A549 (cell line): ENCODE measurements around the gene PSMB1. TPM values are rescaled to one million over a fixed set of nuclear protein-coding genes. Genes with fewer than 3 reads are reported as not detected.
A peak's percentile ranks its signal among the peaks of the same experiment; 100 is the strongest.

ENCODE experiments used
- ATAC-seq, 2 experiments: fragments of 200-7000 bp in 1 of 2; fragments of >200 bp in 1 of 2; cut with Nextera tagmentation in 1 of 2; cut with Tn5 transposase in 1 of 2; 3 replicates each; pipeline versions ENCODE4 v1.8.0 to v1.9.1; 2018 to 2020; ENCODE audit warnings: mild to moderate bottlenecking in 1 of 2, moderate library complexity in 1 of 2
- CTCF ChIA-PET: fragments of 300-600 bp; sonication (Branson Sonifier 250); formaldehyde crosslinking; extraction: SDS; loops from one replicate; lab custom pipeline; 2021; ENCODE audit warnings: antibody characterized with exemption, inconsistent platforms; lab: Yijun Ruan, JAX
- POLR2A ChIA-PET: fragments of 350-600 bp; formaldehyde crosslinking; extraction: SDS; loops from one replicate; lab custom pipeline; 2021; ENCODE audit warnings: antibody characterized with exemption, inconsistent platforms; lab: Yijun Ruan, JAX
- DNase-seq, 2 experiments: peaks; one replicate each; pipeline versions ENCODE4 v3.0.0 to v3.0.0-alpha.2; 2011 to 2016; ENCODE audit warnings: low read depth in 1 of 2, low spot score in 1 of 2
- FAIRE-seq: peaks from 2 replicates; lab custom pipeline; 2011; peaks lifted over from hg19 to GRCh38; lab: Jason Lieb, UNC
- H3K27ac ChIP-seq, 2 experiments: fragments of >200 bp; sonication (Bioruptor Twin); formaldehyde crosslinking; 3 replicates each; pipeline ENCODE4 v1.5.1; 2016 to 2017
- H3K4me1 ChIP-seq: fragments of >200 bp; sonication (Bioruptor Twin); formaldehyde crosslinking; 3 replicates; pipeline ENCODE4 v1.6.1; 2016
- H3K4me2 ChIP-seq: fragments of >200 bp; sonication (Bioruptor Twin); formaldehyde crosslinking; 3 replicates; pipeline ENCODE4 v1.6.1; 2016
- H3K4me3 ChIP-seq: fragments of >200 bp; sonication (Bioruptor Twin); formaldehyde crosslinking; 3 replicates; pipeline ENCODE4 v1.5.1; 2016
- H3K9me3 ChIP-seq: fragments of >200 bp; sonication (Bioruptor Twin); formaldehyde crosslinking; 3 replicates; pipeline ENCODE4 v1.6.1; 2016
- EHMT2 ChIP-seq: fragments of 200-600 bp; sonication (generic); IDR thresholded peaks from 2 replicates; pipeline ENCODE4 v1.6.1; 2016; ENCODE audit warnings: antibody characterized with exemption, low read depth, mild to moderate bottlenecking, moderate library complexity
- ESRRA ChIP-seq: fragments of 150-350 bp; IDR thresholded peaks from 2 replicates; pipeline ENCODE4 v1.6.1; 2014; ENCODE audit warnings: mild to moderate bottlenecking, low read length, borderline replicate concordance
- FOSB ChIP-seq: fragments of 250-450 bp; sonication (Bioruptor Pico); IDR thresholded peaks from 2 replicates; pipeline ENCODE4 v1.5.0; 2020; ENCODE audit warnings: mild to moderate bottlenecking, moderate library complexity
- FOXS1 ChIP-seq: fragments of 250-450 bp; sonication (Bioruptor Pico); IDR thresholded peaks from 2 replicates; pipeline ENCODE4 v1.5.0; 2020; ENCODE audit warnings: mild to moderate bottlenecking, moderate library complexity
- HDAC2 ChIP-seq: fragments of 200-600 bp; sonication (generic); IDR thresholded peaks from 2 replicates; pipeline ENCODE4 v1.6.1; 2016
- HEYL ChIP-seq: fragments of 250-450 bp; sonication (Bioruptor Pico); IDR thresholded peaks from 2 replicates; pipeline ENCODE4 v1.8.0; 2021; ENCODE audit warnings: mild to moderate bottlenecking, moderate library complexity
- JUN ChIP-seq, 2 experiments: fragments of >200 bp; sonication (Bioruptor Twin); formaldehyde crosslinking; IDR thresholded peaks; 2 replicates in 1 of 2; 3 replicates in 1 of 2; pipeline ENCODE4 v1.6.1; 2016 to 2017
- KDM5A ChIP-seq: fragments of 200-600 bp; sonication (generic); IDR thresholded peaks from 2 replicates; pipeline ENCODE4 v1.6.1; 2016; ENCODE audit warnings: antibody characterized with exemption, mild to moderate bottlenecking
- MAFK ChIP-seq: fragments of 450-650 bp; IDR thresholded peaks from 2 replicates; pipeline ENCODE4 v1.6.1; 2014; ENCODE audit not compliant: partially characterized antibody
- MAZ ChIP-seq: fragments of 150-350 bp; IDR thresholded peaks from 2 replicates; pipeline ENCODE4 v1.6.1; 2014; ENCODE audit warnings: antibody characterized with exemption, low read depth, low read length, borderline replicate concordance
- NR3C1 ChIP-seq: fragments of >200 bp; sonication (Bioruptor Twin); formaldehyde crosslinking; IDR thresholded peaks from 3 replicates; pipeline ENCODE4 v1.6.1; 2017
- PHF8 ChIP-seq: fragments of 200-600 bp; sonication (generic); IDR thresholded peaks from 2 replicates; pipeline ENCODE4 v1.6.1; 2016; ENCODE audit warnings: low read depth, mild to moderate bottlenecking, antibody characterized with exemption, moderate library complexity, borderline replicate concordance
- POLR2A ChIP-seq: IDR thresholded peaks from 2 replicates; pipeline ENCODE4 v1.6.1; 2012; ENCODE audit warnings: mild to moderate bottlenecking, low read length
- POLR2AphosphoS2 ChIP-seq: conservative IDR thresholded peaks from 2 replicates; pipeline ENCODE4 v1.6.1; 2012; ENCODE audit warnings: low read length, improper control_type of control experiment, inconsistent platforms
- RFX5 ChIP-seq: fragments of 450-650 bp; IDR thresholded peaks from 2 replicates; pipeline ENCODE4 v1.7.1; 2014; ENCODE audit warnings: antibody characterized with exemption, mild to moderate bottlenecking, moderate library complexity
- SMC3 ChIP-seq: fragments of >200 bp; sonication (Bioruptor Twin); formaldehyde crosslinking; IDR thresholded peaks from 3 replicates; pipeline ENCODE4 v1.6.1; 2018; ENCODE audit warnings: inconsistent platforms
- TP53 ChIP-seq: fragments of 250-450 bp; sonication (Bioruptor Pico); IDR thresholded peaks from 2 replicates; pipeline ENCODE4 v1.5.0; 2021; ENCODE audit warnings: mild to moderate bottlenecking, moderate library complexity
- ZFP36 ChIP-seq: fragments of 450-650 bp; IDR thresholded peaks from 2 replicates; pipeline ENCODE4 v1.6.1; 2014; ENCODE audit warnings: borderline replicate concordance; ENCODE audit not compliant: partially characterized antibody
- WGBS: methylation state at CpG from one replicate; pipeline ENCODE4 v1.1.6; 2017; ENCODE audit errors: missing lambda C conversion rate; 5-methylcytosine and 5-hydroxymethylcytosine counted together
- polyA plus RNA-seq, 4 experiments: library from polyadenylated mRNA; depleted of rRNA in 3 of 4; stranded (reverse); fragments of >200 nt; fragmentation: RNase III in 1 of 4; extraction: RNeasy Plus Mini Kit Qiagen cat#74134 plus additional on column Dnase treatment in 1 of 4; gene quantifications; 2 replicates in 3 of 4; 3 replicates in 1 of 4; pipeline ENCODE4 v1.2.3, GENCODE V29; 2011 to 2017
- TF ChIP-seq, protein P1 (sequence below): fragments of 200-600 bp; sonication (generic); IDR thresholded peaks from 2 replicates; pipeline ENCODE4 v1.6.1; 2016; ENCODE audit warnings: antibody characterized with exemption, mild to moderate bottlenecking, moderate library complexity
- TF ChIP-seq, protein P2 (sequence below): IDR thresholded peaks from 2 replicates; pipeline ENCODE4 v1.6.1; 2012; ENCODE audit warnings: low read depth, borderline replicate concordance
- TF ChIP-seq, protein P3 (sequence below): IDR thresholded peaks from 2 replicates; pipeline ENCODE4 v1.6.1; 2012
- TF ChIP-seq, protein P4 (sequence below): fragments of >200 bp; sonication (Bioruptor Twin); formaldehyde crosslinking; IDR thresholded peaks from 3 replicates; pipeline ENCODE4 v1.6.1; 2016

The PSMB1 gene
- polyA plus RNA-seq, 2 of the 4 experiments (the other 2 are of a cell fraction), result 267 to 306 TPM

DNA sequence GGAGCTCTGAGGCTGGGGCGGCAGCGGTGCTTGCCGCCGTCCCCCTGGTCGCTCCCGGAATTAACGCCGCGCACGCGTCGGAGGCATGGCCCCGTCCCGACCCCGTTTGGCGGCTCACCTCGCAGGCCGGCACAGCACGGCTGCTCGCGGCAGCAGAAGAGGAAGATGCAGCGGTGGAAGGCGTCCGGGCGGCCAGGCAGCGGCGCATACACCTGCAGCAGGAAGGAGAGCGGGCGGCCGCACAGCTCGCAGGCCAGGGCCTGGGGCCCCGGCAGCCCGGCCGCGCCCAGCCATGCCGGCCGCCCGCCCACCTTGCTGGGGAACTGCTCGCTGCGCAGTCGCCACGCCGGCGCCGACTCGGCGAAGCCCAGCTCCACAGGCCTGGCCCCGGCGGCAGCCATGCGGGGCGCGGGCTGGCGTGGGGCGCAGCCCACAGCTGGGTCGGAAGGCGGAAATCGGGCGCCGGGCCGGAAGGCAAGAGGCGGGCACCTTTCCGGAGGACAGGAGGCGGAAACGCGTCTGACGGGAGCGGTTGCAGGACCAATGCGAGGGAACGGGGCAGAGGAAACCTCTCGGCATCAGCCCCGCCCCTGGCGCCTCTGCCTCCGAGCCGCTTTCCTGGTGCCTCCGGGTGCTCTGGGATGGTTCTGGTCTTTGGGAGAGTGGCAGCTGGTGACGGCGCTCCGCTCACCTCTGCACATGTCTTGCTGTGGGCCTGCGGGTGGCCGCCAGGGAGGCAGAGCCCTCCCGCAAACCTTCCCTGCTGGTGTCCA is 31.3 kb upstream of the PSMB1 start, which contains the start of gene PDCD2:
Gene PDCD2, minus strand, starts transcription at position 457 of the 773 bp plus-strand sequence. Its CDS starts 56 bp downstream, at position 401.
- CTCF ChIA-PET, result interaction anchor here (1.4 kb wide), 1 partner anchor 9 kb away, joined by 5 read pairs; no protein-coding TSS in a partner anchor
- TF ChIP-seq, protein P1, sequence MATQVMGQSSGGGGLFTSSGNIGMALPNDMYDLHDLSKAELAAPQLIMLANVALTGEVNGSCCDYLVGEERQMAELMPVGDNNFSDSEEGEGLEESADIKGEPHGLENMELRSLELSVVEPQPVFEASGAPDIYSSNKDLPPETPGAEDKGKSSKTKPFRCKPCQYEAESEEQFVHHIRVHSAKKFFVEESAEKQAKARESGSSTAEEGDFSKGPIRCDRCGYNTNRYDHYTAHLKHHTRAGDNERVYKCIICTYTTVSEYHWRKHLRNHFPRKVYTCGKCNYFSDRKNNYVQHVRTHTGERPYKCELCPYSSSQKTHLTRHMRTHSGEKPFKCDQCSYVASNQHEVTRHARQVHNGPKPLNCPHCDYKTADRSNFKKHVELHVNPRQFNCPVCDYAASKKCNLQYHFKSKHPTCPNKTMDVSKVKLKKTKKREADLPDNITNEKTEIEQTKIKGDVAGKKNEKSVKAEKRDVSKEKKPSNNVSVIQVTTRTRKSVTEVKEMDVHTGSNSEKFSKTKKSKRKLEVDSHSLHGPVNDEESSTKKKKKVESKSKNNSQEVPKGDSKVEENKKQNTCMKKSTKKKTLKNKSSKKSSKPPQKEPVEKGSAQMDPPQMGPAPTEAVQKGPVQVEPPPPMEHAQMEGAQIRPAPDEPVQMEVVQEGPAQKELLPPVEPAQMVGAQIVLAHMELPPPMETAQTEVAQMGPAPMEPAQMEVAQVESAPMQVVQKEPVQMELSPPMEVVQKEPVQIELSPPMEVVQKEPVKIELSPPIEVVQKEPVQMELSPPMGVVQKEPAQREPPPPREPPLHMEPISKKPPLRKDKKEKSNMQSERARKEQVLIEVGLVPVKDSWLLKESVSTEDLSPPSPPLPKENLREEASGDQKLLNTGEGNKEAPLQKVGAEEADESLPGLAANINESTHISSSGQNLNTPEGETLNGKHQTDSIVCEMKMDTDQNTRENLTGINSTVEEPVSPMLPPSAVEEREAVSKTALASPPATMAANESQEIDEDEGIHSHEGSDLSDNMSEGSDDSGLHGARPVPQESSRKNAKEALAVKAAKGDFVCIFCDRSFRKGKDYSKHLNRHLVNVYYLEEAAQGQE, result no peak
- TF ChIP-seq NR3C1, result no peak
- peak; percentile 51 to 85; a peak in 3 of 5 replicates for TF ChIP-seq JUN (IDR thresholded peaks at IDR 0.05)
- no peak for TF ChIP-seq MAFK
- no peak for TF ChIP-seq ESRRA
- no peak for TF ChIP-seq POLR2AphosphoS2
- peak; percentile 76 for TF ChIP-seq POLR2A
- no peak for TF ChIP-seq EHMT2
- TF ChIP-seq TP53 (CRISPR knock-in tag), result no peak
- TF ChIP-seq KDM5A, result 0 out of 2 replicates have a peak, but pooled peaks have one; percentile 40
- TF ChIP-seq, protein P2, sequence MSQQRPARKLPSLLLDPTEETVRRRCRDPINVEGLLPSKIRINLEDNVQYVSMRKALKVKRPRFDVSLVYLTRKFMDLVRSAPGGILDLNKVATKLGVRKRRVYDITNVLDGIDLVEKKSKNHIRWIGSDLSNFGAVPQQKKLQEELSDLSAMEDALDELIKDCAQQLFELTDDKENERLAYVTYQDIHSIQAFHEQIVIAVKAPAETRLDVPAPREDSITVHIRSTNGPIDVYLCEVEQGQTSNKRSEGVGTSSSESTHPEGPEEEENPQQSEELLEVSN, result no peak
- no peak for TF ChIP-seq ZFP36
- no peak for TF ChIP-seq FOSB (CRISPR knock-in tag)
- no peak for TF ChIP-seq RFX5
- no peak for TF ChIP-seq SMC3
- no peak for TF ChIP-seq FOXS1 (CRISPR knock-in tag)
- no peak for TF ChIP-seq MAZ
- no peak for TF ChIP-seq HEYL (CRISPR knock-in tag)
- TF ChIP-seq, protein P3, sequence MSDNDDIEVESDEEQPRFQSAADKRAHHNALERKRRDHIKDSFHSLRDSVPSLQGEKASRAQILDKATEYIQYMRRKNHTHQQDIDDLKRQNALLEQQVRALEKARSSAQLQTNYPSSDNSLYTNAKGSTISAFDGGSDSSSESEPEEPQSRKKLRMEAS, result 0 out of 2 replicates have a peak, but pooled peaks have one; percentile 56
- peak; percentile 67; the same call in 1 of the 2 replicates for TF ChIP-seq PHF8
- TF ChIP-seq, protein P4, sequence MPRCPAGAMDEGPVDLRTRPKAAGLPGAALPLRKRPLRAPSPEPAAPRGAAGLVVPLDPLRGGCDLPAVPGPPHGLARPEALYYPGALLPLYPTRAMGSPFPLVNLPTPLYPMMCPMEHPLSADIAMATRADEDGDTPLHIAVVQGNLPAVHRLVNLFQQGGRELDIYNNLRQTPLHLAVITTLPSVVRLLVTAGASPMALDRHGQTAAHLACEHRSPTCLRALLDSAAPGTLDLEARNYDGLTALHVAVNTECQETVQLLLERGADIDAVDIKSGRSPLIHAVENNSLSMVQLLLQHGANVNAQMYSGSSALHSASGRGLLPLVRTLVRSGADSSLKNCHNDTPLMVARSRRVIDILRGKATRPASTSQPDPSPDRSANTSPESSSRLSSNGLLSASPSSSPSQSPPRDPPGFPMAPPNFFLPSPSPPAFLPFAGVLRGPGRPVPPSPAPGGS, result peak; percentile 74; the same call in 1 of the 3 replicates
- TF ChIP-seq HDAC2, result no peak
- DNase-seq (peak; percentile 82 to 88), ATAC-seq (peak; percentile 99), FAIRE-seq (no peak)
- POLR2A ChIA-PET, result interaction anchor here (0.6 to 1.6 kb wide), 3 partner anchors 10 to 212 kb away, joined by 3 to 7 read pairs (median 5); partner anchors contain the start of gene TBP
- H3K9me3 ChIP-seq, result no peaks in the 10 kb centered on the region
- H3K4me1 ChIP-seq, result peaks cover 10% of the 10 kb centered on the region; the same call in 1 of the 3 replicates
- peak within 1 kb of the TSS; percentile 98 for H3K4me2 ChIP-seq
- peak within 1 kb of the TSS; percentile 78 for H3K4me3 ChIP-seq
- peak within 1 kb of the TSS; percentile 92 to 99 for H3K27ac ChIP-seq
- WGBS, result 0% methylated on average over 19 of the region's 81 CpGs
